PFSK-1 (cell line): Measurements from ENCODE around the gene DLGAP1.

Experiments
- FOXP2 ChIP-seq: optimal IDR thresholded peaks from 2 replicates; pipeline ENCODE3; 2011; ENCODE audit warnings: borderline replicate concordance, control low read depth, inconsistent platforms; ENCODE audit not compliant: insufficient read depth; ENCODE audit errors: extremely low read length, extremely low read depth
- POLR2AphosphoS5 ChIP-seq: IDR thresholded peaks from 2 replicates; pipeline ENCODE4 v1.6.1; 2012; ENCODE audit warnings: low read depth, mild to moderate bottlenecking, control low read depth, low read length, moderate library complexity
- SIN3A ChIP-seq: IDR thresholded peaks from 2 replicates; pipeline ENCODE4 v1.6.1; 2012; ENCODE audit warnings: mild to moderate bottlenecking, low read length, moderate library complexity, borderline replicate concordance; ENCODE audit not compliant: insufficient read depth
- TF ChIP-seq, protein P1 (sequence below), 2 experiments: IDR thresholded peaks; 2 replicates each; pipeline versions ENCODE4 v1.6.1 to v1.8.0; 2011 to 2012; ENCODE audit warnings: low read depth in 2 of 2, low read length in 2 of 2, control low read depth in 1 of 2, inconsistent platforms in 1 of 2, mild to moderate bottlenecking in 1 of 2, moderate library complexity in 1 of 2; ENCODE audit not compliant: insufficient read depth in 1 of 2

- TF ChIP-seq FOXP2 = no peak
- TF ChIP-seq POLR2AphosphoS5 = no peak
- TF ChIP-seq, protein P1, sequence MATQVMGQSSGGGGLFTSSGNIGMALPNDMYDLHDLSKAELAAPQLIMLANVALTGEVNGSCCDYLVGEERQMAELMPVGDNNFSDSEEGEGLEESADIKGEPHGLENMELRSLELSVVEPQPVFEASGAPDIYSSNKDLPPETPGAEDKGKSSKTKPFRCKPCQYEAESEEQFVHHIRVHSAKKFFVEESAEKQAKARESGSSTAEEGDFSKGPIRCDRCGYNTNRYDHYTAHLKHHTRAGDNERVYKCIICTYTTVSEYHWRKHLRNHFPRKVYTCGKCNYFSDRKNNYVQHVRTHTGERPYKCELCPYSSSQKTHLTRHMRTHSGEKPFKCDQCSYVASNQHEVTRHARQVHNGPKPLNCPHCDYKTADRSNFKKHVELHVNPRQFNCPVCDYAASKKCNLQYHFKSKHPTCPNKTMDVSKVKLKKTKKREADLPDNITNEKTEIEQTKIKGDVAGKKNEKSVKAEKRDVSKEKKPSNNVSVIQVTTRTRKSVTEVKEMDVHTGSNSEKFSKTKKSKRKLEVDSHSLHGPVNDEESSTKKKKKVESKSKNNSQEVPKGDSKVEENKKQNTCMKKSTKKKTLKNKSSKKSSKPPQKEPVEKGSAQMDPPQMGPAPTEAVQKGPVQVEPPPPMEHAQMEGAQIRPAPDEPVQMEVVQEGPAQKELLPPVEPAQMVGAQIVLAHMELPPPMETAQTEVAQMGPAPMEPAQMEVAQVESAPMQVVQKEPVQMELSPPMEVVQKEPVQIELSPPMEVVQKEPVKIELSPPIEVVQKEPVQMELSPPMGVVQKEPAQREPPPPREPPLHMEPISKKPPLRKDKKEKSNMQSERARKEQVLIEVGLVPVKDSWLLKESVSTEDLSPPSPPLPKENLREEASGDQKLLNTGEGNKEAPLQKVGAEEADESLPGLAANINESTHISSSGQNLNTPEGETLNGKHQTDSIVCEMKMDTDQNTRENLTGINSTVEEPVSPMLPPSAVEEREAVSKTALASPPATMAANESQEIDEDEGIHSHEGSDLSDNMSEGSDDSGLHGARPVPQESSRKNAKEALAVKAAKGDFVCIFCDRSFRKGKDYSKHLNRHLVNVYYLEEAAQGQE (IDR thresholded peaks at IDR 0.05; ENCODE audit: insufficient read depth in 1 of 2, low read depth in 2 of 2, low read length in 2 of 2) = no peak
- TF ChIP-seq SIN3A = no peak
Observed at GRCh38 chr18:4385876-4386275, 69.2 kb downstream of the DLGAP1 start.
